ENCODE results near the gene SLC35F1.
A peak's percentile ranks its signal among the peaks of the same experiment; 100 is the strongest.
"Not testable (repeated sequence)": the region's sequence is repeated elsewhere in the genome, so short reads cannot be mapped to it uniquely, and the experiment has no call there.

Gene SLC35F1

GRCh38 chr6:117956386-117956785 lies 49.3 kb downstream of the SLC35F1 start:
- H3K36me3 ChIP-seq (ENCODE audit: control insufficient read depth, insufficient read depth, low read length): no peaks in the 10 kb centered on the region
- peaks cover 5% of the 10 kb centered on the region for H3K4me1 ChIP-seq (ENCODE audit: control insufficient read depth, insufficient read depth, low read length, poor library complexity, severe bottlenecking)
- H3K27ac ChIP-seq (ENCODE audit: low read depth, low read length, severe bottlenecking): peak overlapping the region; percentile 57
- WGBS, 2 experiments (ENCODE audit: insufficient coverage in 2 of 2): 73 to 91% methylated on average over 4 to 5 of the region's 5 CpGs
- no peak overlapping the region for H3K4me3 ChIP-seq (ENCODE audit: extremely low read depth, insufficient read depth, low read length, poor library complexity, severe bottlenecking)
- no peaks in the 10 kb centered on the region for H3K9me3 ChIP-seq (ENCODE audit: control insufficient read depth, low read length)

- Histone ChIP-seq H3K27ac (ENCODE audit: low read depth, low read length, severe bottlenecking) (no peak overlapping the region), H3K9me3 (ENCODE audit: control insufficient read depth, low read length) (no peaks in the 10 kb centered on the region), H3K4me3 (ENCODE audit: extremely low read depth, insufficient read depth, low read length, poor library complexity, severe bottlenecking) (no peak overlapping the region), H3K36me3 (ENCODE audit: control insufficient read depth, insufficient read depth, low read length) (no peaks in the 10 kb centered on the region), H3K4me1 (ENCODE audit: control insufficient read depth, insufficient read depth, low read length, poor library complexity, severe bottlenecking) (no peaks in the 10 kb centered on the region)
- no CpG with 5 or more reads among the region's 3 CpGs for WGBS, 2 experiments (ENCODE audit: insufficient coverage in 2 of 2)
These were observed 51.5 kb downstream of the SLC35F1 start for GRCh38 chr6:117958536-117958935.

- Histone ChIP-seq H3K36me3 (ENCODE audit: control insufficient read depth, insufficient read depth, low read length) (no peaks in the 10 kb centered on the region), H3K9me3 (ENCODE audit: control insufficient read depth, low read length) (peaks cover 12% of the 10 kb centered on the region), H3K4me1 (ENCODE audit: control insufficient read depth, insufficient read depth, low read length, poor library complexity, severe bottlenecking) (no peaks in the 10 kb centered on the region), H3K4me3 (ENCODE audit: extremely low read depth, insufficient read depth, low read length, poor library complexity, severe bottlenecking) (no peak overlapping the region), H3K27ac (ENCODE audit: low read depth, low read length, severe bottlenecking) (no peak overlapping the region)
- 80% methylated on average over 1 of the region's 1 CpG; no CpG with 5 or more reads in 1 of the 2 experiments for WGBS, 2 experiments (ENCODE audit: insufficient coverage in 2 of 2)
These were observed 53.8 kb downstream of the SLC35F1 start for GRCh38 chr6:117960877-117961276.

- H3K9me3 ChIP-seq (ENCODE audit: control insufficient read depth, low read length): peaks cover 12% of the 10 kb centered on the region
- H3K4me3 ChIP-seq (ENCODE audit: extremely low read depth, insufficient read depth, low read length, poor library complexity, severe bottlenecking): no peak overlapping the region
- H3K36me3 ChIP-seq (ENCODE audit: control insufficient read depth, insufficient read depth, low read length): no peaks in the 10 kb centered on the region
- no peak overlapping the region for H3K27ac ChIP-seq (ENCODE audit: low read depth, low read length, severe bottlenecking)
- H3K4me1 ChIP-seq (ENCODE audit: control insufficient read depth, insufficient read depth, low read length, poor library complexity, severe bottlenecking): no peaks in the 10 kb centered on the region
- WGBS, 2 experiments (ENCODE audit: insufficient coverage in 2 of 2): 86 to 88% methylated on average over 2 of the region's 3 CpGs
These were observed 54.2 kb downstream of the SLC35F1 start for GRCh38 chr6:117961301-117961700.

GRCh38 chr6:117965763-117966162 lies 58.7 kb downstream of the SLC35F1 start:
- peaks cover 12% of the 10 kb centered on the region for H3K9me3 ChIP-seq (ENCODE audit: control insufficient read depth, low read length)
- not testable (repeated sequence) for H3K4me1 ChIP-seq (ENCODE audit: control insufficient read depth, insufficient read depth, low read length, poor library complexity, severe bottlenecking); H3K36me3 ChIP-seq (ENCODE audit: control insufficient read depth, insufficient read depth, low read length); H3K27ac ChIP-seq (ENCODE audit: low read depth, low read length, severe bottlenecking); H3K4me3 ChIP-seq (ENCODE audit: extremely low read depth, insufficient read depth, low read length, poor library complexity, severe bottlenecking)
- 84 to 93% methylated on average over 4 to 5 of the region's 7 CpGs for WGBS, 2 experiments (ENCODE audit: insufficient coverage in 2 of 2)

GRCh38 chr6:117971637-117972036 lies 64.6 kb downstream of the SLC35F1 start:
- Histone ChIP-seq H3K9me3 (ENCODE audit: control insufficient read depth, low read length) (peaks cover 11% of the 10 kb centered on the region), H3K4me3 (ENCODE audit: extremely low read depth, insufficient read depth, low read length, poor library complexity, severe bottlenecking) (no peak overlapping the region), H3K4me1 (ENCODE audit: control insufficient read depth, insufficient read depth, low read length, poor library complexity, severe bottlenecking) (no peaks in the 10 kb centered on the region), H3K36me3 (ENCODE audit: control insufficient read depth, insufficient read depth, low read length) (no peaks in the 10 kb centered on the region), H3K27ac (ENCODE audit: low read depth, low read length, severe bottlenecking) (no peak overlapping the region)

- Histone ChIP-seq H3K9me3 (ENCODE audit: control insufficient read depth, low read length) (peaks cover 11% of the 10 kb centered on the region), H3K36me3 (ENCODE audit: control insufficient read depth, insufficient read depth, low read length) (no peaks in the 10 kb centered on the region), H3K4me3 (ENCODE audit: extremely low read depth, insufficient read depth, low read length, poor library complexity, severe bottlenecking) (no peak overlapping the region), H3K4me1 (ENCODE audit: control insufficient read depth, insufficient read depth, low read length, poor library complexity, severe bottlenecking) (peaks cover 7% of the 10 kb centered on the region), H3K27ac (ENCODE audit: low read depth, low read length, severe bottlenecking) (no peak overlapping the region)
- no CpG with 5 or more reads among the region's 1 CpG for WGBS, 2 experiments (ENCODE audit: insufficient coverage in 2 of 2)
These were observed 68.0 kb downstream of the SLC35F1 start for GRCh38 chr6:117974914-117975627.

- no peak overlapping the region for H3K27ac ChIP-seq (ENCODE audit: low read depth, low read length, severe bottlenecking)
- 0% methylated on average over 1 of the region's 2 CpGs; no CpG with 5 or more reads in 1 of the 2 experiments for WGBS, 2 experiments (ENCODE audit: insufficient coverage in 2 of 2)
- H3K36me3 ChIP-seq (ENCODE audit: control insufficient read depth, insufficient read depth, low read length): no peaks in the 10 kb centered on the region
- H3K4me1 ChIP-seq (ENCODE audit: control insufficient read depth, insufficient read depth, low read length, poor library complexity, severe bottlenecking): peaks cover 7% of the 10 kb centered on the region
- peaks cover 11% of the 10 kb centered on the region for H3K9me3 ChIP-seq (ENCODE audit: control insufficient read depth, low read length)
- no peak overlapping the region for H3K4me3 ChIP-seq (ENCODE audit: extremely low read depth, insufficient read depth, low read length, poor library complexity, severe bottlenecking)
These were observed 69.1 kb downstream of the SLC35F1 start for GRCh38 chr6:117976030-117976651.

- H3K36me3 ChIP-seq (ENCODE audit: control insufficient read depth, insufficient read depth, low read length): no peaks in the 10 kb centered on the region
- WGBS, 2 experiments (ENCODE audit: insufficient coverage in 2 of 2): no CpG with 5 or more reads among the region's 1 CpG
- no peaks in the 10 kb centered on the region for H3K9me3 ChIP-seq (ENCODE audit: control insufficient read depth, low read length)
- H3K4me1 ChIP-seq (ENCODE audit: control insufficient read depth, insufficient read depth, low read length, poor library complexity, severe bottlenecking): no peaks in the 10 kb centered on the region
- H3K27ac ChIP-seq (ENCODE audit: low read depth, low read length, severe bottlenecking): no peak overlapping the region
- H3K4me3 ChIP-seq (ENCODE audit: extremely low read depth, insufficient read depth, low read length, poor library complexity, severe bottlenecking): no peak overlapping the region
These were observed 78.9 kb downstream of the SLC35F1 start for GRCh38 chr6:117985916-117986315.

- WGBS, 2 experiments (ENCODE audit: insufficient coverage in 2 of 2): 100% methylated on average over 1 of the region's 4 CpGs; no CpG with 5 or more reads in 1 of the 2 experiments
- Histone ChIP-seq H3K4me3 (ENCODE audit: extremely low read depth, insufficient read depth, low read length, poor library complexity, severe bottlenecking) (no peak overlapping the region), H3K4me1 (ENCODE audit: control insufficient read depth, insufficient read depth, low read length, poor library complexity, severe bottlenecking) (no peaks in the 10 kb centered on the region), H3K36me3 (ENCODE audit: control insufficient read depth, insufficient read depth, low read length) (no peaks in the 10 kb centered on the region), H3K9me3 (ENCODE audit: control insufficient read depth, low read length) (no peaks in the 10 kb centered on the region), H3K27ac (ENCODE audit: low read depth, low read length, severe bottlenecking) (no peak overlapping the region)
These were observed 79.3 kb downstream of the SLC35F1 start for GRCh38 chr6:117986396-117986795.

- Histone ChIP-seq H3K27ac (ENCODE audit: low read depth, low read length, severe bottlenecking) (no peak overlapping the region), H3K4me3 (ENCODE audit: extremely low read depth, insufficient read depth, low read length, poor library complexity, severe bottlenecking) (no peak overlapping the region)
- WGBS, 2 experiments (ENCODE audit: insufficient coverage in 2 of 2): 86% methylated on average over 1 of the region's 3 CpGs; no CpG with 5 or more reads in 1 of the 2 experiments
These were observed 82.0 kb downstream of the SLC35F1 start for GRCh38 chr6:117989086-117989485.

More at GRCh38 chr6:117989086-117989485, 82.0 kb downstream of the SLC35F1 start:
- Histone ChIP-seq H3K36me3 (ENCODE audit: control insufficient read depth, insufficient read depth, low read length) (no peaks in the 10 kb centered on the region), H3K4me1 (ENCODE audit: control insufficient read depth, insufficient read depth, low read length, poor library complexity, severe bottlenecking) (no peaks in the 10 kb centered on the region), H3K9me3 (ENCODE audit: control insufficient read depth, low read length) (no peaks in the 10 kb centered on the region)
